ENCODE results near the gene OR5H14. TPM values are rescaled to one million over a fixed set of nuclear protein-coding genes. Genes with fewer than 3 reads are reported as not detected.
A peak's percentile ranks its signal among the peaks of the same experiment; 100 is the strongest.

The OR5H14 gene
- total and polyA plus RNA-seq, 10 of the 15 experiments (the other 5 are each of a cell fraction or from before 2014, with no cell fraction given), result not detected

DNA sequence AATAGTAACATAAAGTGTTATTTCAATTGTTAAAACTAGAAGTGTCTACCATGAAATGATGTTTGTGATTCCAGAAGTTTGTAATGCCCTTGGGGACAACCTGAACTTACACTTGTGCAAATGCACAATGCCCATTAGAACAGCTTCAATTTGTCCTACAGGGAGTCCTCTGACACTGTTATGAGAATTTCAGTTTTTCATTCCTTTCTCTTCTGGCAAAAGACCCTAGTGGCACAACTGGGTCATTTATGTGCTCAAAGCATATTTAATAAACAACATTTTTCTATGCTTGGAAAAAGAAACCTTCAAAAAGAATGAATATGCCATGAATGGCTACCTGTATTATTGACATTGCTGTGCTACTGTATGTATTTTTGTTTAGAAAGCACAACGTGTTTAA is 16.9 kb upstream of the OR5H14 start, which contains the start of gene OR5H1:
Gene OR5H1 (plus strand): TSS at position 301 of the 400 bp plus-strand sequence. CDS start 1,977 bp downstream, outside the sequence.
- no peak for ATAC-seq
- in situ Hi-C loops (cut with MboI), result no loop called here
- 0% methylated on average over 1 of the region's 1 CpG for WGBS (ENCODE audit: insufficient coverage, insufficient replicate concordance, low lambda C conversion rate, missing lambda C conversion rate)
- Histone ChIP-seq H3K4me3 (no peak within 1 kb of the TSS), H3K36me3 (ENCODE audit: control insufficient read depth in 2 of 2, insufficient read depth in 2 of 2, low read length in 1 of 2) (no peaks in the 10 kb centered on the region), H3K4me1 (ENCODE audit: control insufficient read depth, insufficient read depth, low read length) (no peaks in the 10 kb centered on the region), H3K9ac (ENCODE audit: control insufficient read depth, insufficient read depth, low read length) (no peak within 1 kb of the TSS), H3K9me3 (replicated peaks; ENCODE audit: control insufficient read depth, insufficient read depth, low read length) (no peaks in the 10 kb centered on the region), H2AFZ (ENCODE audit: control insufficient read depth, low read depth, low read length) (no peak within 1 kb of the TSS), H4K20me1 (ENCODE audit: control insufficient read depth, insufficient read depth) (no peaks in the 10 kb centered on the region), H3K27me3 (replicated peaks in 1 of 2; ENCODE audit: control insufficient read depth in 2 of 2, insufficient read depth in 2 of 2, low read length in 1 of 2) (no peaks in the 10 kb centered on the region), H3K79me2 (ENCODE audit: control insufficient read depth, insufficient read depth, low read length) (no peaks in the 10 kb centered on the region), H3K27ac (ENCODE audit: control insufficient read depth, insufficient read depth) (no peak within 1 kb of the TSS), H3K4me2 (ENCODE audit: control insufficient read depth, insufficient read depth) (no peak within 1 kb of the TSS)
- no TSS peak for BruUV-seq (replicated peaks)
- intact Hi-C loops (cut with micrococcal nuclease; ENCODE audit: unreplicated experiment), result no loop called here
- TF ChIP-seq SIN3A (IDR thresholded peaks at IDR 0.05; ENCODE audit: low read depth, low read length) (no peak), MYB (IDR thresholded peaks at IDR 0.05; ENCODE audit: borderline replicate concordance, low read depth, low read length) (no peak)
- peak; percentile 23 for FAIRE-seq
- RAD21 ChIA-PET (ENCODE audit: unreplicated experiment), result no interaction called here
- POLR2A ChIA-PET, result no interaction called here
- DNase-seq (ENCODE audit: low read depth, low spot score), result no peak
- CTCF ChIA-PET, result no interaction called here
- SMC1A ChIA-PET (ENCODE audit: uncharacterized antibody, unreplicated experiment), result no interaction called here

DNA sequence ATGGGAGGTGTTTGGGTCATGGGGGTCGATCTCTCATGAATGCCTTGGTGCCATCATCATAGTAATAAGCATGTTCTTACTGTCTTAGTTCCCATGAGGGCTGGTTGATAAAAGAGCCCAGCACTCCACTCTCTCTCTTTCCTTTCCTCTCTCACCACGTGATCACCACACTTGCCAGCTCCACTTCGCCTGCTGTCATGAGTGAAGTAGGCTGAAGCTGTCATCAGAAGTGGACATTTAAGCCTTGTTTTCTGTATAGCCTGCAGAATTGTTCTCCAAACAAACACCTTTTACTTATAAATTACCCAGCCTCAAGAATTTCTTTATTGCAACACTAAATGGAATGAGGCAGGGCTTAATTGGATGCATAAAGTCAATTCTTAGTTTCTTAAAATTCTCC is 10.6 kb upstream of the OR5H14 start:
- ChIA-PET RAD21 (ENCODE audit: unreplicated experiment) (no interaction called here), SMC1A (ENCODE audit: uncharacterized antibody, unreplicated experiment) (no interaction called here), POLR2A (no interaction called here), CTCF (no interaction called here)
- DNase-seq (ENCODE audit: low read depth, low spot score) (no peak), FAIRE-seq (no peak), ATAC-seq (no peak)
- Histone ChIP-seq H3K27ac (ENCODE audit: control insufficient read depth, insufficient read depth) (no peak overlapping the region), H3K79me2 (ENCODE audit: control insufficient read depth, insufficient read depth, low read length) (no peaks in the 10 kb centered on the region), H3K4me2 (ENCODE audit: control insufficient read depth, insufficient read depth) (no peak overlapping the region), H3K36me3 (ENCODE audit: control insufficient read depth in 2 of 2, insufficient read depth in 2 of 2, low read length in 1 of 2) (no peaks in the 10 kb centered on the region), H3K4me3 (no peak overlapping the region), H2AFZ (ENCODE audit: control insufficient read depth, low read depth, low read length) (no peak overlapping the region), H3K4me1 (ENCODE audit: control insufficient read depth, insufficient read depth, low read length) (no peaks in the 10 kb centered on the region; the same call in 1 of the 2 replicates), H4K20me1 (ENCODE audit: control insufficient read depth, insufficient read depth) (no peaks in the 10 kb centered on the region), H3K9me3 (replicated peaks; ENCODE audit: control insufficient read depth, insufficient read depth, low read length) (no peaks in the 10 kb centered on the region), H3K9ac (ENCODE audit: control insufficient read depth, insufficient read depth, low read length) (no peak overlapping the region), H3K27me3 (replicated peaks in 1 of 2; ENCODE audit: control insufficient read depth in 2 of 2, insufficient read depth in 2 of 2, low read length in 1 of 2) (no peaks in the 10 kb centered on the region)
- BruUV-seq (replicated peaks), result no TSS peak
- in situ Hi-C loops (cut with MboI) (no loop called here), intact Hi-C loops (cut with micrococcal nuclease; ENCODE audit: unreplicated experiment) (no loop called here)
- WGBS (ENCODE audit: insufficient coverage, insufficient replicate concordance, low lambda C conversion rate, missing lambda C conversion rate), result 0% methylated on average over 3 of the region's 3 CpGs
- TF ChIP-seq SREBF1 (IDR thresholded peaks at IDR 0.05; ENCODE audit: low read length), result no peak
- TF ChIP-seq CREM (IDR thresholded peaks at IDR 0.05; ENCODE audit: low read depth), result no peak
- TF ChIP-seq, protein P1, sequence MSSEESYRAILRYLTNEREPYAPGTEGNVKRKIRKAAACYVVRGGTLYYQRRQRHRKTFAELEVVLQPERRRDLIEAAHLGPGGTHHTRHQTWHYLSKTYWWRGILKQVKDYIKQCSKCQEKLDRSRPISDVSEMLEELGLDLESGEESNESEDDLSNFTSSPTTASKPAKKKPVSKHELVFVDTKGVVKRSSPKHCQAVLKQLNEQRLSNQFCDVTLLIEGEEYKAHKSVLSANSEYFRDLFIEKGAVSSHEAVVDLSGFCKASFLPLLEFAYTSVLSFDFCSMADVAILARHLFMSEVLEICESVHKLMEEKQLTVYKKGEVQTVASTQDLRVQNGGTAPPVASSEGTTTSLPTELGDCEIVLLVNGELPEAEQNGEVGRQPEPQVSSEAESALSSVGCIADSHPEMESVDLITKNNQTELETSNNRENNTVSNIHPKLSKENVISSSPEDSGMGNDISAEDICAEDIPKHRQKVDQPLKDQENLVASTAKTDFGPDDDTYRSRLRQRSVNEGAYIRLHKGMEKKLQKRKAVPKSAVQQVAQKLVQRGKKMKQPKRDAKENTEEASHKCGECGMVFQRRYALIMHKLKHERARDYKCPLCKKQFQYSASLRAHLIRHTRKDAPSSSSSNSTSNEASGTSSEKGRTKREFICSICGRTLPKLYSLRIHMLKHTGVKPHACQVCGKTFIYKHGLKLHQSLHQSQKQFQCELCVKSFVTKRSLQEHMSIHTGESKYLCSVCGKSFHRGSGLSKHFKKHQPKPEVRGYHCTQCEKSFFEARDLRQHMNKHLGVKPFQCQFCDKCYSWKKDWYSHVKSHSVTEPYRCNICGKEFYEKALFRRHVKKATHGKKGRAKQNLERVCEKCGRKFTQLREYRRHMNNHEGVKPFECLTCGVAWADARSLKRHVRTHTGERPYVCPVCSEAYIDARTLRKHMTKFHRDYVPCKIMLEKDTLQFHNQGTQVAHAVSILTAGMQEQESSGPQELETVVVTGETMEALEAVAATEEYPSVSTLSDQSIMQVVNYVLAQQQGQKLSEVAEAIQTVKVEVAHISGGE (CRISPR knock-in tag; IDR thresholded peaks at IDR 0.05), result no peak
- TF ChIP-seq JUNB (IDR thresholded peaks at IDR 0.05), result no peak
- TF ChIP-seq, protein P2, sequence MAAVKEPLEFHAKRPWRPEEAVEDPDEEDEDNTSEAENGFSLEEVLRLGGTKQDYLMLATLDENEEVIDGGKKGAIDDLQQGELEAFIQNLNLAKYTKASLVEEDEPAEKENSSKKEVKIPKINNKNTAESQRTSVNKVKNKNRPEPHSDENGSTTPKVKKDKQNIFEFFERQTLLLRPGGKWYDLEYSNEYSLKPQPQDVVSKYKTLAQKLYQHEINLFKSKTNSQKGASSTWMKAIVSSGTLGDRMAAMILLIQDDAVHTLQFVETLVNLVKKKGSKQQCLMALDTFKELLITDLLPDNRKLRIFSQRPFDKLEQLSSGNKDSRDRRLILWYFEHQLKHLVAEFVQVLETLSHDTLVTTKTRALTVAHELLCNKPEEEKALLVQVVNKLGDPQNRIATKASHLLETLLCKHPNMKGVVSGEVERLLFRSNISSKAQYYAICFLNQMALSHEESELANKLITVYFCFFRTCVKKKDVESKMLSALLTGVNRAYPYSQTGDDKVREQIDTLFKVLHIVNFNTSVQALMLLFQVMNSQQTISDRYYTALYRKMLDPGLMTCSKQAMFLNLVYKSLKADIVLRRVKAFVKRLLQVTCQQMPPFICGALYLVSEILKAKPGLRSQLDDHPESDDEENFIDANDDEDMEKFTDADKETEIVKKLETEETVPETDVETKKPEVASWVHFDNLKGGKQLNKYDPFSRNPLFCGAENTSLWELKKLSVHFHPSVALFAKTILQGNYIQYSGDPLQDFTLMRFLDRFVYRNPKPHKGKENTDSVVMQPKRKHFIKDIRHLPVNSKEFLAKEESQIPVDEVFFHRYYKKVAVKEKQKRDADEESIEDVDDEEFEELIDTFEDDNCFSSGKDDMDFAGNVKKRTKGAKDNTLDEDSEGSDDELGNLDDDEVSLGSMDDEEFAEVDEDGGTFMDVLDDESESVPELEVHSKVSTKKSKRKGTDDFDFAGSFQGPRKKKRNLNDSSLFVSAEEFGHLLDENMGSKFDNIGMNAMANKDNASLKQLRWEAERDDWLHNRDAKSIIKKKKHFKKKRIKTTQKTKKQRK (IDR thresholded peaks at IDR 0.05; ENCODE audit: low read depth, low read length), result no peak
- no peak for TF ChIP-seq SMAD1 (IDR thresholded peaks at IDR 0.05; ENCODE audit: low read depth, partially characterized antibody)
- no peak for TF ChIP-seq YY1 (IDR thresholded peaks at IDR 0.05; ENCODE audit: low read depth, low read length)
- TF ChIP-seq HDAC6 (IDR thresholded peaks at IDR 0.05; ENCODE audit: unreplicated experiment), result no peak
- TF ChIP-seq, protein P3, sequence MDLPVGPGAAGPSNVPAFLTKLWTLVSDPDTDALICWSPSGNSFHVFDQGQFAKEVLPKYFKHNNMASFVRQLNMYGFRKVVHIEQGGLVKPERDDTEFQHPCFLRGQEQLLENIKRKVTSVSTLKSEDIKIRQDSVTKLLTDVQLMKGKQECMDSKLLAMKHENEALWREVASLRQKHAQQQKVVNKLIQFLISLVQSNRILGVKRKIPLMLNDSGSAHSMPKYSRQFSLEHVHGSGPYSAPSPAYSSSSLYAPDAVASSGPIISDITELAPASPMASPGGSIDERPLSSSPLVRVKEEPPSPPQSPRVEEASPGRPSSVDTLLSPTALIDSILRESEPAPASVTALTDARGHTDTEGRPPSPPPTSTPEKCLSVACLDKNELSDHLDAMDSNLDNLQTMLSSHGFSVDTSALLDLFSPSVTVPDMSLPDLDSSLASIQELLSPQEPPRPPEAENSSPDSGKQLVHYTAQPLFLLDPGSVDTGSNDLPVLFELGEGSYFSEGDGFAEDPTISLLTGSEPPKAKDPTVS (IDR thresholded peaks at IDR 0.05; ENCODE audit: low read depth, low read length), result no peak

Data from GM12878 (cell line).